PFSK-1 (cell line): ENCODE results near the gene YDJC.

Experiments
- FOXP2 ChIP-seq: optimal IDR thresholded peaks from 2 replicates; pipeline ENCODE3; 2011; ENCODE audit warnings: borderline replicate concordance, control low read depth, inconsistent platforms; ENCODE audit not compliant: insufficient read depth; ENCODE audit errors: extremely low read length, extremely low read depth
- POLR2AphosphoS5 ChIP-seq: IDR thresholded peaks from 2 replicates; pipeline ENCODE4 v1.6.1; 2012; ENCODE audit warnings: low read depth, mild to moderate bottlenecking, control low read depth, low read length, moderate library complexity
- REST ChIP-seq, 2 experiments: IDR thresholded peaks; 2 replicates each; pipeline versions ENCODE4 v1.6.1 to v1.8.0; 2011 to 2012; ENCODE audit warnings: low read depth in 2 of 2, low read length in 2 of 2, control low read depth in 1 of 2, inconsistent platforms in 1 of 2, mild to moderate bottlenecking in 1 of 2, moderate library complexity in 1 of 2; ENCODE audit not compliant: insufficient read depth in 1 of 2
- SIN3A ChIP-seq: IDR thresholded peaks from 2 replicates; pipeline ENCODE4 v1.6.1; 2012; ENCODE audit warnings: mild to moderate bottlenecking, low read length, moderate library complexity, borderline replicate concordance; ENCODE audit not compliant: insufficient read depth
- TAF1 ChIP-seq: IDR thresholded peaks from 2 replicates; pipeline ENCODE4 v1.6.1; 2012; ENCODE audit warnings: low read length, control low read depth, borderline replicate concordance; ENCODE audit not compliant: insufficient read depth

YDJC gene

GRCh38 chr22:21594865-21595452, 34.9 kb downstream of the YDJC start:
- no peak for TF ChIP-seq POLR2AphosphoS5
- TF ChIP-seq SIN3A: no peak
- TF ChIP-seq TAF1: no peak
- TF ChIP-seq FOXP2: no peak
- TF ChIP-seq REST (IDR thresholded peaks at IDR 0.05; ENCODE audit: insufficient read depth in 1 of 2, low read depth in 2 of 2, low read length in 2 of 2): no peak

GRCh38 chr22:21593406-21594232, 36.2 kb downstream of the YDJC start:
- TF ChIP-seq SIN3A: no peak
- TF ChIP-seq REST (IDR thresholded peaks at IDR 0.05; ENCODE audit: insufficient read depth in 1 of 2, low read depth in 2 of 2, low read length in 2 of 2): no peak
- no peak for TF ChIP-seq TAF1
- TF ChIP-seq POLR2AphosphoS5: no peak
- no peak for TF ChIP-seq FOXP2

GRCh38 chr22:21592422-21592821, 37.4 kb downstream of the YDJC start:
- TF ChIP-seq SIN3A: no peak
- no peak for TF ChIP-seq FOXP2

- TF ChIP-seq SIN3A (no peak), FOXP2 (no peak), REST (IDR thresholded peaks at IDR 0.05; ENCODE audit: insufficient read depth in 1 of 2, low read depth in 2 of 2, low read length in 2 of 2) (no peak), TAF1 (no peak), POLR2AphosphoS5 (no peak)
These were observed 38.1 kb downstream of the YDJC start for GRCh38 chr22:21591695-21592094.

GRCh38 chr22:21590809-21591641, 38.8 kb downstream of the YDJC start:
- TF ChIP-seq REST (IDR thresholded peaks at IDR 0.05; ENCODE audit: insufficient read depth in 1 of 2, low read depth in 2 of 2, low read length in 2 of 2) (no peak), FOXP2 (no peak)
